GM12801 (cell line): ENCODE measurements around the gene MAPK9.

ENCODE experiments used
- CTCF ChIP-seq: IDR thresholded peaks from one replicate; pipeline ENCODE4 v1.5.1; 2011; ENCODE audit warnings: control low read depth; ENCODE audit not compliant: insufficient read length; ENCODE audit errors: extremely low read depth

The MAPK9 gene

DNA sequence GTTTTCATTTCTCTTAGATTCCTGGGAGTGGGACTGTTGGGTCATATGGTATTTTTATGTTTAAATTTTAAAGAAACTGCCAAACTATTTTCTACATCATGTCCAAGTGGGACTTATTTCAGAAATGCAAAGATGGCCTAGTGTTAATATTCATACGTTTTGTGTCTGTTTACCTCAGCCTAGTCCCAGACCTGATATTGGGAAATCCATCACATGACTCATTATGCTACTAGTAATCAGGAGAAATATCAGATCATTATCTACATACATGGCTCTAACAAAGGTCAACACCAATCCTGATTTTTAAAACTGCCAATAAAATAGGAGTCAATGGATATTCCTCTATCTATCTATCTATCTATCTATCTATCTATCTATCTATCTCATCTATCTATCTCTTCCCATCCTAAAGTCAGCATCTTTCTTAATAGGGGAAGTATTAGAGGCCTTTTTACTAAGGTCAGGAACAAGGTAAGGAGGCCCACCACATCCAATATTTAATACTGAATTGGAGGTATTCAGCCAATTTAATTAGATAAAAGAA is 87.5 kb downstream of the MAPK9 start:
- no peak for TF ChIP-seq CTCF

DNA sequence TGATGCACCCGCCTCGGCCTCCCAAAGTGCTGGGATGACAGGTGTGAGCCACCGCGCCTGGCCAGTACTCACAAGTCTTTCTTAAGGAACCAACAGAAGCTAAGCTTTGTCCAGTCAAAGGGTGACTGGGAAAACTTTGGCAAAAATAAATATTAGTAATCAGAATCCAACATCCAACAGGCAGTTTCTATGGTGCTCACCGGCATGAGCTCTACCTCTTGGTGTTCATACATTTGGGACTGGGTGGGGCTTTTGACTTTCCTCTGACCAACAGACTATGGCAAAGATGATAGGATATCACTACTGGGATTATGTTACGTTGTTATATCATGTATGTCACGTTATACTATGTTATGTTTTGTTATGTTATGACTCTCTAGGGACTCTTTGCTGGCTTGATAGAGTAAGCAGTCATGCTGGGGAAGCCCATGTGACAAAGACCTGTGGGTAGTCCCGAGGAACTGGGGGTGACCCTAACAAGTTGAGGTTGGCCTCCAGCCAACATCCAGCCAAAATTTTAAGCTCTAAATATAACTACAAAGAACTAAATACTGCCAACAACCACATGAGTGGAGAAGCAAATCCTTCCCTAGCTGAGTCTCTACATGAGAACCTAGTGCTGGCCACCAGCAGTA is 88.8 kb downstream of the MAPK9 start:
- no peak for TF ChIP-seq CTCF

- TF ChIP-seq CTCF: no peak
Measured at GRCh38 chr5:180201051-180201987, 90.6 kb downstream of the MAPK9 start.

DNA sequence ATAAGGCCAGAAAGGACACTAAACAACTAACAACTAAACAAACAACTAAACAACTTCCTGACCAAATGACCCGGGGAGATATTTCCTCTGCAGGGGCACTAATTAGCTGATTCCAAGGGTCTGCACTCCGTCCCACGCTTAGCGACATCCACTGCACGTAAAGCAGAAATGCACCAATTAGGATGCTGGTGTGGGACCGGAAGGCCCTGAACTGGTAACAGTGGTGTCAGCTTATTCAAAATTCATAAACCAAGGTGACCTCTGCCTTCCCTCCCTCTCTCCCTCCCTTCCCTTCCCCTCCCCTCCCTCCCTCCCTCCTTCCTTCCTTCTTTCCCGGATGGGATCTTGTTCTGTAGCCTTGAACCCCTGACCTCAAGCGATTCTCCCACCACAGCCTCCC is 92.5 kb downstream of the MAPK9 start:
- TF ChIP-seq CTCF: no peak

DNA sequence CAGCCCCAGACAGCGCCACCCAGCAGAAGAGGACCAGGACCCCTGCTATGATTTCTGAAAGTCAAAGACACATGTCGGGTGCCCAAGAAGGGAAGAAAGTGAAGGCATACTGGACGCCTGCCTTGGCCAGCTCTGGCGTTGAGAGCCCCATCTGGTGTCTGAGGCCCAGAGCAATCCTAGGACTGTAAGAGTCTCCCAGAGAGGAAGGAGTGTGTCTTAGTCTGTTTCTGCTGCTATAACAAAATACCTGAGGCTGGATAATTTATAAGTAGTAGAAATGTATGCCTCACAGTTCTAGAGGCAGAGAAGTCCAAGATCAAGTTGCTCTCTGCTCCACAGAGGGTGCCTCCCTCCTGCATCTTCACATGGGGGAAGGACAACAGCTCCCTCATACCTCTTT is 93.7 kb downstream of the MAPK9 start:
- no peak for TF ChIP-seq CTCF

GRCh38 chr5:180197016-180197702 is 94.7 kb downstream of the MAPK9 start:
- TF ChIP-seq CTCF: no peak
